Stimulated activated memory B cell treated with anti-CD40 and anti-IgM and Interleukin-4, amounts not matched to agents 10 μg/mL and 1 μg/mL and 100 μg/mL, for 72 hours (primary cell): ENCODE data around the gene CALCOCO2.
"Not testable (repeated sequence)": the region's sequence is repeated elsewhere in the genome, so short reads cannot be mapped to it uniquely, and the experiment has no call there.

Source experiments
- ATAC-seq: fragments of 150-1000 bp; cut with Tn5 transposase; 2 replicates; pipeline ENCODE4 v1.10.0; 2021
- H3K27ac Mint-ChIP-seq: one replicate; pipeline ENCODE4 v1.8.0; 2022; ENCODE audit warnings: mild to moderate bottlenecking, mixed read lengths
- H3K27me3 Mint-ChIP-seq: one replicate; pipeline ENCODE4 v1.8.0; 2022; ENCODE audit warnings: mixed read lengths
- H3K36me3 Mint-ChIP-seq: one replicate; pipeline ENCODE4 v1.8.0; 2022; ENCODE audit warnings: mixed read lengths
- H3K4me1 Mint-ChIP-seq: one replicate; pipeline ENCODE4 v1.8.0; 2022; ENCODE audit warnings: mixed read lengths
- H3K4me3 Mint-ChIP-seq: one replicate; pipeline ENCODE4 v1.8.0; 2022; ENCODE audit warnings: mild to moderate bottlenecking, moderate library complexity, mixed read lengths
- H3K9me3 Mint-ChIP-seq: one replicate; pipeline ENCODE4 v1.8.0; 2022; ENCODE audit warnings: mixed read lengths

Gene CALCOCO2

GRCh38 chr17:48816438-48816773, 14.4 kb upstream of the CALCOCO2 start:
- Mint-ChIP-seq H3K4me3 (peak overlapping the region; percentile 79), H3K9me3 (no peaks in the 10 kb centered on the region), H3K27me3 (peaks cover 69% of the 10 kb centered on the region), H3K4me1 (peaks cover 22% of the 10 kb centered on the region), H3K27ac (no peak overlapping the region), H3K36me3 (no peaks in the 10 kb centered on the region)
- ATAC-seq, result no peak

GRCh38 chr17:48816774-48817590, 13.9 kb upstream of the CALCOCO2 start, which contains the start of gene TTLL6:
Gene TTLL6, minus strand, starts transcription at chr17:48817229. Its CDS starts 157 bp downstream, at chr17:48817072.
- Mint-ChIP-seq H3K4me1 (peaks cover 22% of the 10 kb centered on the region), H3K9me3 (no peaks in the 10 kb centered on the region), H3K4me3 (peak within 1 kb of the TSS; percentile 79), H3K36me3 (no peaks in the 10 kb centered on the region), H3K27ac (no peak within 1 kb of the TSS), H3K27me3 (peaks cover 71% of the 10 kb centered on the region)
- peak; percentile 90 for ATAC-seq

- no peak for ATAC-seq
- no peak overlapping the region for H3K27ac Mint-ChIP-seq
- H3K9me3 Mint-ChIP-seq, result no peaks in the 10 kb centered on the region
- peaks cover 22% of the 10 kb centered on the region for H3K4me1 Mint-ChIP-seq
- H3K27me3 Mint-ChIP-seq, result peaks cover 65% of the 10 kb centered on the region
- no peak overlapping the region for H3K4me3 Mint-ChIP-seq
- H3K36me3 Mint-ChIP-seq, result no peaks in the 10 kb centered on the region
These were observed 12.4 kb upstream of the CALCOCO2 start for GRCh38 chr17:48818361-48818841.

- H3K27ac Mint-ChIP-seq, result no peak overlapping the region
- H3K4me1 Mint-ChIP-seq, result peaks cover 22% of the 10 kb centered on the region
- no peak for ATAC-seq
- peaks cover 55% of the 10 kb centered on the region for H3K27me3 Mint-ChIP-seq
- no peak overlapping the region for H3K4me3 Mint-ChIP-seq
- H3K9me3 Mint-ChIP-seq, result no peaks in the 10 kb centered on the region
- no peaks in the 10 kb centered on the region for H3K36me3 Mint-ChIP-seq
These were observed 11.4 kb upstream of the CALCOCO2 start for GRCh38 chr17:48819466-48819865.

DNA sequence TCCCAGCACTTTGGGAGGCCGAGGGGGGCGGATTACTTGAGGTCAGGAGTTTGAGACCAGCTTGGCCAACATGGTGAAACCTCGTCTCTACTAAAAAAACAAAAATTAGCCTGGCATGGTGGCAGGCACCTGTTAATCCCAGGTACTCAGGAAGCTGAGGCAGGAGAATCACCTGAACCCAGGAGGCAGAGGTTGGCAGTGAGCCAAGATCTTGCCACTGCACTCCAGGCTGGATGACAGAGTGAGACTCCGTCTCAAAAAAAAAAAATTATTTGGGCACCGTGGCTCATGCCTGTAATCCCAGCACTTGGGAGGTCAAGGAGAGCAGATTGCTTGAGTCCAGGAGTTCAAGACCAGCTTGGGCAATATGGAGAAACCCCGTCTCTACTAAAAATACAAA, 9.9 kb upstream of the CALCOCO2 start:
- not testable (repeated sequence) for H3K9me3 Mint-ChIP-seq, H3K4me3 Mint-ChIP-seq, H3K27ac Mint-ChIP-seq, ATAC-seq, H3K36me3 Mint-ChIP-seq
- peaks cover 44% of the 10 kb centered on the region for H3K27me3 Mint-ChIP-seq
- peaks cover 22% of the 10 kb centered on the region for H3K4me1 Mint-ChIP-seq

- no peaks in the 10 kb centered on the region for H3K9me3 Mint-ChIP-seq
- H3K4me1 Mint-ChIP-seq, result peaks cover 6% of the 10 kb centered on the region
- no peak overlapping the region for H3K4me3 Mint-ChIP-seq
- H3K27me3 Mint-ChIP-seq, result peaks cover 19% of the 10 kb centered on the region
- H3K27ac Mint-ChIP-seq, result no peak overlapping the region
- no peaks in the 10 kb centered on the region for H3K36me3 Mint-ChIP-seq
- no peak for ATAC-seq
These were observed 5.1 kb upstream of the CALCOCO2 start for GRCh38 chr17:48825446-48826381.

GRCh38 chr17:48831549-48831883, 681 bp downstream of the CALCOCO2 start:
- H3K4me3 Mint-ChIP-seq, result peak overlapping the region; percentile 98
- H3K36me3 Mint-ChIP-seq, result no peaks in the 10 kb centered on the region
- peaks cover 44% of the 10 kb centered on the region for H3K4me1 Mint-ChIP-seq
- peaks cover 11% of the 10 kb centered on the region for H3K27me3 Mint-ChIP-seq
- no peaks in the 10 kb centered on the region for H3K9me3 Mint-ChIP-seq
- H3K27ac Mint-ChIP-seq, result peak overlapping the region; percentile 91
- no peak for ATAC-seq

DNA sequence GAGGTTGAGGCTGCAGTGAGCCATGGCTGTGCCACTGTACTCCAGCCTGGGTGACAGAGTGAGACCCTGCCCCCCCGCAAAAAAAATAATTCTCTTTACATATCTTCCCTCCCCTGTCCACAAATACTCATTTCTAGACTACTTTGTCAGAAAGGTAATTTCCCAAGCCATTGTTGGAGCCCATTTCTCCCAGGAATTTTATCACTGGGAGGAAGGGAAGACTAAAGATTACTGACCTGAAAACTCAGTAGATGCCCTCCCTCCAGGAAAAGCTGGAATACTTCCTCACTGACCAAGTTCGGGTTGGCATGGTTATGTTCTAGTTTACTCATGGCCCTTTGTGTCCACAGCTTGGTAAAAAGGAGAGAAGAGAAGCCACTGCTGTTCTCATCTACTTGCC, 4.1 kb downstream of the CALCOCO2 start:
- no peak overlapping the region for H3K4me3 Mint-ChIP-seq
- H3K27ac Mint-ChIP-seq, result no peak overlapping the region
- no peaks in the 10 kb centered on the region for H3K36me3 Mint-ChIP-seq
- ATAC-seq, result no peak
- no peaks in the 10 kb centered on the region for H3K27me3 Mint-ChIP-seq
- no peaks in the 10 kb centered on the region for H3K9me3 Mint-ChIP-seq
- peaks cover 66% of the 10 kb centered on the region for H3K4me1 Mint-ChIP-seq

DNA sequence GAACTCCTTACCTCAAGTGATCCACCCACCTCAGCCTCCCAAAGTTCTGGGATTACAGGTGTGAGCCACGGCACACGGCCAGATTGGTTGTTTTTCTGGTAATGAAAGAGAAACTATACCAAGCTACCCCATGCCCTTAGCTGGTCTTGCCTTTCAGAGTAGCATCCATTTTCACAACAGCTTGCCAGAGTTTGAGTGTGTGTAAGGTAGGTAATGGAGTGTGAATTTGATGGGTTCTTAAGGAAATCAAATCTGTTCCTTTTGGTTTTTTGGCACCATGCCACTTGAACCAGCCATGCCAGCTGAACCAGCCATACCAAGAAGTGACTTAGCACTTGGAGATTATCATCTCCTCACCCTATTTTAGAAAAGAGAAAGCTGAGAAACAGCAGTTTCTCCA, 5.1 kb downstream of the CALCOCO2 start:
- no peak for ATAC-seq
- no peaks in the 10 kb centered on the region for H3K36me3 Mint-ChIP-seq
- H3K4me1 Mint-ChIP-seq, result peaks cover 69% of the 10 kb centered on the region
- H3K9me3 Mint-ChIP-seq, result no peaks in the 10 kb centered on the region
- H3K27me3 Mint-ChIP-seq, result no peaks in the 10 kb centered on the region
- H3K27ac Mint-ChIP-seq, result no peak overlapping the region
- H3K4me3 Mint-ChIP-seq, result no peak overlapping the region

- peak overlapping the region; percentile 6 for H3K27ac Mint-ChIP-seq
- not testable (repeated sequence) for H3K9me3 Mint-ChIP-seq, H3K27me3 Mint-ChIP-seq, H3K36me3 Mint-ChIP-seq
- H3K4me1 Mint-ChIP-seq, result peaks cover 77% of the 10 kb centered on the region
- ATAC-seq, result peak; percentile 59
- peak overlapping the region; percentile 33 for H3K4me3 Mint-ChIP-seq
These were observed 6.6 kb downstream of the CALCOCO2 start for GRCh38 chr17:48837458-48837857.

GRCh38 chr17:48840441-48840840, 9.6 kb downstream of the CALCOCO2 start:
- ATAC-seq, result no peak
- Mint-ChIP-seq H3K4me3 (no peak overlapping the region), H3K27me3 (no peaks in the 10 kb centered on the region), H3K9me3 (no peaks in the 10 kb centered on the region), H3K4me1 (peaks cover 51% of the 10 kb centered on the region), H3K27ac (no peak overlapping the region), H3K36me3 (peaks cover 7% of the 10 kb centered on the region)

- no peaks in the 10 kb centered on the region for H3K9me3 Mint-ChIP-seq
- peaks cover 7% of the 10 kb centered on the region for H3K36me3 Mint-ChIP-seq
These were observed 10.6 kb downstream of the CALCOCO2 start for GRCh38 chr17:48841395-48841831.

GRCh38 chr17:48842746-48843145, 11.9 kb downstream of the CALCOCO2 start:
- no peak overlapping the region for H3K4me3 Mint-ChIP-seq
- no peaks in the 10 kb centered on the region for H3K9me3 Mint-ChIP-seq
- H3K36me3 Mint-ChIP-seq, result peaks cover 7% of the 10 kb centered on the region
- H3K27ac Mint-ChIP-seq, result no peak overlapping the region
- no peaks in the 10 kb centered on the region for H3K27me3 Mint-ChIP-seq
- peaks cover 28% of the 10 kb centered on the region for H3K4me1 Mint-ChIP-seq
- ATAC-seq, result no peak

More at GRCh38 chr17:48841395-48841831, 10.6 kb downstream of the CALCOCO2 start:
- H3K27ac Mint-ChIP-seq, result peak overlapping the region; percentile 4
- ATAC-seq, result peak; percentile 98
- H3K4me1 Mint-ChIP-seq, result peaks cover 42% of the 10 kb centered on the region
- peak overlapping the region; percentile 64 for H3K4me3 Mint-ChIP-seq
- H3K27me3 Mint-ChIP-seq, result no peaks in the 10 kb centered on the region

DNA sequence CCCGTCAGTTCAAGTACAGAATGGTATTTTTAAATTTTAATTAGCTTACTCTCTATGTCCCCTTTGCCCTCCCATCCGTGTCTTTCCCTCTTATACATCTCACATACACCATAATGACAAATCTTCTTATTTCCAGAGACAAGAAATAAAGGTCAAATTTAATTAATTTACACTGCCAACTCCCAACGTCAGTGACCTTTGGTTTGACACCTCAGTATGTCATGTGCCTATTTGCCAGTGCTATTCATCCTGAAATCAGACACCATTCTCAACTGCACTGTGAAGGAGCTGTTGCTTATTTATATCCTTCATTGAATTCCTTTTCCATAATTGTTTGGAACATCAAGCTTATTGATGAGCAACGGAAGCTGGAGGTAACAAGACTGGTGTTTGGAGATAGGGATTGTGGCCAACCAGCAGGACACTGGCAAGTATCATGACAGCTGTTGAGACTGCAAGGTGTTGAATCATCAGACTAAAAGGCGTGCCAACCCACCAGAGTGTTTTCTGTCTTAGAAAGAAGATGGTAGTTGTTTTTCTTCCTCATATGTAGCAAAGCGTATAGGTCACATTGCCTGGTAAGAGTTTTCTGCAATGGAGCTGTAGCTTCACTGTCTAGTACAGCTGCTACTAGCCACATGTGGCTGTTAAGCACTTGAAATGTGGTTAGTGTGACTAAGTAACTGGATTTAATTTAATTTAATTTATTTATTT, 12.5 kb downstream of the CALCOCO2 start:
- Mint-ChIP-seq H3K36me3 (peaks cover 13% of the 10 kb centered on the region), H3K27me3 (no peaks in the 10 kb centered on the region), H3K4me3 (no peak overlapping the region), H3K9me3 (no peaks in the 10 kb centered on the region), H3K27ac (no peak overlapping the region), H3K4me1 (peaks cover 23% of the 10 kb centered on the region)
- no peak for ATAC-seq

GRCh38 chr17:48850792-48851323, 20.0 kb downstream of the CALCOCO2 start:
- no peaks in the 10 kb centered on the region for H3K27me3 Mint-ChIP-seq
- H3K4me3 Mint-ChIP-seq, result no peak overlapping the region
- no peaks in the 10 kb centered on the region for H3K4me1 Mint-ChIP-seq
- H3K36me3 Mint-ChIP-seq, result peaks cover 50% of the 10 kb centered on the region
- H3K27ac Mint-ChIP-seq, result no peak overlapping the region
- H3K9me3 Mint-ChIP-seq, result no peaks in the 10 kb centered on the region
- ATAC-seq, result no peak
